Neural cell (in vitro differentiated cells): Measurements from ENCODE around the gene MICU1. TPM values are rescaled to one million over a fixed set of nuclear protein-coding genes. Genes with fewer than 3 reads are reported as not detected.
A peak's percentile ranks its signal among the peaks of the same experiment; 100 is the strongest.

Experiments used
- H2AFZ ChIP-seq: fragments of 200-600, 300-800 bp; sonication (generic), shearing (Covaris generic); 2 replicates; pipeline ENCODE4 v1.6.0; 2014; ENCODE audit warnings: low read depth, mild to moderate bottlenecking, antibody characterized with exemption, low read length, moderate library complexity
- H3F3A ChIP-seq: fragments of 200-600 bp; shearing (Covaris generic); 2 replicates; pipeline ENCODE4 v1.6.1; 2016; ENCODE audit warnings: mild to moderate bottlenecking, moderate library complexity, mixed read lengths, antibody characterized with exemption, low read length; ENCODE audit not compliant: insufficient read depth, poor library complexity, severe bottlenecking
- H3K27ac ChIP-seq: fragments of 200-600, 300-800 bp; sonication (generic), shearing (Covaris generic); 2 replicates; pipeline ENCODE4 v1.5.1; 2014; ENCODE audit warnings: mild to moderate bottlenecking, low read length, moderate library complexity
- H3K27me3 ChIP-seq: fragments of 300-800, 200-600 bp; sonication (generic), shearing (Covaris generic); 2 replicates; pipeline ENCODE4 v1.6.0; 2014; ENCODE audit warnings: mild to moderate bottlenecking, low read depth, low read length, moderate library complexity; ENCODE audit not compliant: insufficient read depth
- H3K36me3 ChIP-seq: fragments of 300-800, 200-600 bp; sonication (generic), shearing (Covaris generic); 2 replicates; pipeline ENCODE4 v1.5.1; 2014; ENCODE audit warnings: mild to moderate bottlenecking, antibody characterized with exemption, low read length, moderate library complexity; ENCODE audit not compliant: insufficient read depth
- H3K4me2 ChIP-seq: fragments of 300-800, 200-600 bp; sonication (generic), shearing (Covaris generic); 2 replicates; pipeline ENCODE4 v1.6.0; 2014; ENCODE audit warnings: mild to moderate bottlenecking, low read length
- H3K4me3 ChIP-seq: fragments of 300-800, 200-600 bp; sonication (generic), shearing (Covaris generic); 2 replicates; pipeline ENCODE4 v1.5.1; 2014; ENCODE audit warnings: mild to moderate bottlenecking, low read length, moderate library complexity
- H3K79me2 ChIP-seq: fragments of 200-600 bp; shearing (Covaris generic); replicated peaks from 2 replicates; pipeline ENCODE4 v1.6.0; 2014; ENCODE audit warnings: mild to moderate bottlenecking, low read length, moderate library complexity; ENCODE audit not compliant: insufficient read depth
- H3K9ac ChIP-seq: fragments of 300-800, 200-600 bp; sonication (generic), shearing (Covaris generic); 2 replicates; pipeline ENCODE4 v1.6.1; 2016; ENCODE audit warnings: mild to moderate bottlenecking, low read length, mixed read lengths
- H3K9me2 ChIP-seq: fragments of 200-600 bp; shearing (Covaris generic); 2 replicates; pipeline ENCODE4 v1.6.1; 2016; ENCODE audit warnings: mild to moderate bottlenecking, low read length, mixed read lengths; ENCODE audit not compliant: insufficient read depth
- H3K9me3 ChIP-seq: fragments of 200-600, 300-800 bp; sonication (generic), shearing (Covaris generic); 2 replicates; pipeline ENCODE4 v1.6.1; 2016; ENCODE audit warnings: mild to moderate bottlenecking, mixed run types, low read length, moderate library complexity, mixed read lengths
- H4K20me1 ChIP-seq: fragments of 200-600 bp; shearing (Covaris generic); 2 replicates; pipeline ENCODE4 v1.6.1; 2016; ENCODE audit warnings: mild to moderate bottlenecking, mixed run types; ENCODE audit not compliant: insufficient read depth
- EP300 ChIP-seq: fragments of 450-650 bp; conservative IDR thresholded peaks from 2 replicates; pipeline ENCODE4 v1.6.1; 2014; ENCODE audit warnings: antibody characterized with exemption, mild to moderate bottlenecking, moderate library complexity; ENCODE audit not compliant: poor library complexity, severe bottlenecking
- EZH2 ChIP-seq: fragments of 200-600, 300-800 bp; shearing (Covaris generic), sonication (generic); IDR thresholded peaks from 2 replicates; pipeline ENCODE4 v1.6.1; 2014; ENCODE audit warnings: antibody characterized with exemption, low read length, borderline replicate concordance, mild to moderate bottlenecking; ENCODE audit not compliant: insufficient read depth, poor library complexity, severe bottlenecking
- MXI1 ChIP-seq: fragments of 450-650 bp; conservative IDR thresholded peaks from 2 replicates; pipeline ENCODE4 v1.6.1; 2014; ENCODE audit warnings: antibody characterized with exemption, mild to moderate bottlenecking; ENCODE audit not compliant: poor library complexity, severe bottlenecking
- POLR2AphosphoS5 ChIP-seq: IDR thresholded peaks from 2 replicates; pipeline ENCODE4 v1.6.1; 2012
- RAD21 ChIP-seq: fragments of 450-650 bp; conservative IDR thresholded peaks from 2 replicates; pipeline ENCODE4 v1.6.1; 2014; ENCODE audit warnings: antibody characterized with exemption, mild to moderate bottlenecking, moderate library complexity
- SMC3 ChIP-seq: fragments of 450-650 bp; conservative IDR thresholded peaks from 2 replicates; pipeline ENCODE4 v1.6.1; 2014; ENCODE audit warnings: antibody characterized with exemption, mild to moderate bottlenecking, moderate library complexity; ENCODE audit not compliant: poor library complexity
- TAF1 ChIP-seq: IDR thresholded peaks from 2 replicates; pipeline ENCODE4 v1.6.1; 2012; ENCODE audit warnings: low read depth
- polyA plus RNA-seq: library from polyadenylated mRNA; depleted of rRNA; stranded (reverse); fragments of >200 nt; gene quantifications from 2 replicates; pipeline ENCODE4 v1.2.3, GENCODE V29; 2014
- TF ChIP-seq, protein P1 (sequence below): fragments of 450-650 bp; IDR thresholded peaks from 2 replicates; pipeline ENCODE4 v1.5.1; 2014; ENCODE audit warnings: antibody characterized with exemption, mild to moderate bottlenecking, moderate library complexity; ENCODE audit not compliant: poor library complexity, severe bottlenecking
- TF ChIP-seq, protein P2 (sequence below): IDR thresholded peaks from 2 replicates; pipeline ENCODE4 v1.6.1; 2012; ENCODE audit warnings: borderline replicate concordance

Gene MICU1
- polyA plus RNA-seq, 1 donor from 2014 or later, result 86.0 TPM

DNA sequence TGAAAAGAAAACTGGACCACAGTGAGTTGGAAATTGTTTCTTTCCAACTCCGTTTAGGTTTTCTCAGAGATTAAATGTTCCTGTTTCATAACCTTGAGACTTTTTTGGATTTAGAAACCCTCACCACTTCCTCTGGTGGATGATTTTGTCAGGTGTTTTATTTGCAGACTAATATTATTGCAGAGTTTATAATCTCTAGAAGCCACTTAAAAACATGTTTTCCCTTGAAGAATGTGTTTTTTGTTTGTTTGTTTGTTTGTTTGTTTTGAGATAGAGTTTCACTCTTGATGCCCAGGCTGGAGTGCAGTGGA is 520 bp upstream of the MICU1 start (continued):
- TF ChIP-seq SMC3 (no peak), TAF1 (no peak)

DNA sequence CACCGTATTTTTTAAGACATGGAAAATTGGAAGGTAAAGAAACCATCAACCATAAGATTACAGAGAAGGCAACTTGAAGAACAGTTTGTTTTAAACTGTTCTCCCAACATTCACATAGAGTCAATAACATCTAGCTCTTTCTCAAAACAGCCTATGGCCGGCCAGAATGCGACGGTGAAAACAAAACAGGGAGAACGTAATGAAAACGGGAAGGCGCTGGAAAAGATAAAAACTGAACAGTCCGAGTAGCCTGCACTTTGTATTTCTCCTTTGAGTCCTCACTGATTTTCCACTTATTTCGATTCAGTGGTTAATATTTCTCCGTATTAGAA is 637 bp downstream of the MICU1 start:
- no peaks in the 10 kb centered on the region for H3K9me3 ChIP-seq
- H3K4me3 ChIP-seq, result peak overlapping the region; percentile 87
- peak overlapping the region; percentile 69 for H3K4me2 ChIP-seq
- TF ChIP-seq TAF1 (no peak), SMC3 (no peak), RAD21 (no peak), EZH2 (no peak), MXI1 (no peak), EP300 (no peak), POLR2AphosphoS5 (no peak)
- TF ChIP-seq, protein P1, sequence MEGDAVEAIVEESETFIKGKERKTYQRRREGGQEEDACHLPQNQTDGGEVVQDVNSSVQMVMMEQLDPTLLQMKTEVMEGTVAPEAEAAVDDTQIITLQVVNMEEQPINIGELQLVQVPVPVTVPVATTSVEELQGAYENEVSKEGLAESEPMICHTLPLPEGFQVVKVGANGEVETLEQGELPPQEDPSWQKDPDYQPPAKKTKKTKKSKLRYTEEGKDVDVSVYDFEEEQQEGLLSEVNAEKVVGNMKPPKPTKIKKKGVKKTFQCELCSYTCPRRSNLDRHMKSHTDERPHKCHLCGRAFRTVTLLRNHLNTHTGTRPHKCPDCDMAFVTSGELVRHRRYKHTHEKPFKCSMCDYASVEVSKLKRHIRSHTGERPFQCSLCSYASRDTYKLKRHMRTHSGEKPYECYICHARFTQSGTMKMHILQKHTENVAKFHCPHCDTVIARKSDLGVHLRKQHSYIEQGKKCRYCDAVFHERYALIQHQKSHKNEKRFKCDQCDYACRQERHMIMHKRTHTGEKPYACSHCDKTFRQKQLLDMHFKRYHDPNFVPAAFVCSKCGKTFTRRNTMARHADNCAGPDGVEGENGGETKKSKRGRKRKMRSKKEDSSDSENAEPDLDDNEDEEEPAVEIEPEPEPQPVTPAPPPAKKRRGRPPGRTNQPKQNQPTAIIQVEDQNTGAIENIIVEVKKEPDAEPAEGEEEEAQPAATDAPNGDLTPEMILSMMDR, result no peak
- TF ChIP-seq, protein P2, sequence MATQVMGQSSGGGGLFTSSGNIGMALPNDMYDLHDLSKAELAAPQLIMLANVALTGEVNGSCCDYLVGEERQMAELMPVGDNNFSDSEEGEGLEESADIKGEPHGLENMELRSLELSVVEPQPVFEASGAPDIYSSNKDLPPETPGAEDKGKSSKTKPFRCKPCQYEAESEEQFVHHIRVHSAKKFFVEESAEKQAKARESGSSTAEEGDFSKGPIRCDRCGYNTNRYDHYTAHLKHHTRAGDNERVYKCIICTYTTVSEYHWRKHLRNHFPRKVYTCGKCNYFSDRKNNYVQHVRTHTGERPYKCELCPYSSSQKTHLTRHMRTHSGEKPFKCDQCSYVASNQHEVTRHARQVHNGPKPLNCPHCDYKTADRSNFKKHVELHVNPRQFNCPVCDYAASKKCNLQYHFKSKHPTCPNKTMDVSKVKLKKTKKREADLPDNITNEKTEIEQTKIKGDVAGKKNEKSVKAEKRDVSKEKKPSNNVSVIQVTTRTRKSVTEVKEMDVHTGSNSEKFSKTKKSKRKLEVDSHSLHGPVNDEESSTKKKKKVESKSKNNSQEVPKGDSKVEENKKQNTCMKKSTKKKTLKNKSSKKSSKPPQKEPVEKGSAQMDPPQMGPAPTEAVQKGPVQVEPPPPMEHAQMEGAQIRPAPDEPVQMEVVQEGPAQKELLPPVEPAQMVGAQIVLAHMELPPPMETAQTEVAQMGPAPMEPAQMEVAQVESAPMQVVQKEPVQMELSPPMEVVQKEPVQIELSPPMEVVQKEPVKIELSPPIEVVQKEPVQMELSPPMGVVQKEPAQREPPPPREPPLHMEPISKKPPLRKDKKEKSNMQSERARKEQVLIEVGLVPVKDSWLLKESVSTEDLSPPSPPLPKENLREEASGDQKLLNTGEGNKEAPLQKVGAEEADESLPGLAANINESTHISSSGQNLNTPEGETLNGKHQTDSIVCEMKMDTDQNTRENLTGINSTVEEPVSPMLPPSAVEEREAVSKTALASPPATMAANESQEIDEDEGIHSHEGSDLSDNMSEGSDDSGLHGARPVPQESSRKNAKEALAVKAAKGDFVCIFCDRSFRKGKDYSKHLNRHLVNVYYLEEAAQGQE, result no peak
- peak overlapping the region; percentile 75 for H2AFZ ChIP-seq
- no peaks in the 10 kb centered on the region for H4K20me1 ChIP-seq
- peak overlapping the region; percentile 30 for H3K27ac ChIP-seq
- H3K9ac ChIP-seq, result peak overlapping the region; percentile 68
- no peaks in the 10 kb centered on the region for H3K27me3 ChIP-seq
- no peaks in the 10 kb centered on the region for H3K36me3 ChIP-seq
- H3K79me2 ChIP-seq, result peaks cover 21% of the 10 kb centered on the region
- no peaks in the 10 kb centered on the region for H3F3A ChIP-seq
- H3K9me2 ChIP-seq, result no peaks in the 10 kb centered on the region

DNA sequence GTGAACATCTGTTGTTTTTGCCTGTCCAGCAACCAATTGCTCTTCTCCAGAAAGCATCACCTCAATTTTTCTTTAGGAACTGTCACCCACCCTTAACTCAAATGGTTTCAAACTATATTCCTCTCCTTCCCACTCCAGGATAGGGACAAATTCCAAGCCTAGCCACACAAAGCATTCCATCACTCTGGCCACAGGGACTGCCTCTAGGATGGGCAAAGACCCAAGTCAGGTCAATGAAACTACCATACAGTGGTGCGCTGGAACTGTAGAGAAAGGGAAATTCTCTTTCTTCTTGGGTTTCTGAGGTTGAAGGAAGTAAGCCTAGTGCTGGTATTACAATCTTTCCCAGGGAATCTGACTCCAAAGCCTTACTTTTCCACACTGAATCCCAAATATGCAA is 3.6 kb downstream of the MICU1 start:
- Histone ChIP-seq H3F3A (no peaks in the 10 kb centered on the region), H2AFZ (no peak overlapping the region), H3K79me2 (peaks cover 25% of the 10 kb centered on the region), H3K9me2 (no peaks in the 10 kb centered on the region), H3K27ac (no peak overlapping the region), H3K4me3 (no peak overlapping the region), H3K9ac (no peak overlapping the region), H3K36me3 (no peaks in the 10 kb centered on the region), H4K20me1 (no peaks in the 10 kb centered on the region), H3K4me2 (no peak overlapping the region), H3K9me3 (no peaks in the 10 kb centered on the region), H3K27me3 (no peaks in the 10 kb centered on the region)
- TF ChIP-seq EZH2 (no peak), POLR2AphosphoS5 (no peak), EP300 (no peak), RAD21 (no peak), MXI1 (no peak), SMC3 (no peak), TAF1 (no peak)
- TF ChIP-seq, protein P2, result no peak
- TF ChIP-seq, protein P1, result no peak
